Progenitor cell of endocrine pancreas (in vitro differentiated cells): Measurements from ENCODE around the gene FAM8A1. TPM values are rescaled to one million over a fixed set of nuclear protein-coding genes. Genes with fewer than 3 reads are reported as not detected.

Experiments
- DNase-seq: peaks from one replicate; pipeline ENCODE4 v3.0.0; 2021; ENCODE audit warnings: low spot score; ENCODE audit not compliant: unreplicated experiment
- H3K27ac Mint-ChIP-seq: 2 replicates; pipeline ENCODE4 v1.8.0; 2021; ENCODE audit warnings: mild to moderate bottlenecking, moderate library complexity, mixed read lengths
- H3K27me3 Mint-ChIP-seq: 2 replicates; pipeline ENCODE4 v1.8.0; 2021; ENCODE audit warnings: mixed read lengths
- H3K36me3 Mint-ChIP-seq: 2 replicates; pipeline ENCODE4 v1.8.0; 2022; ENCODE audit warnings: mixed read lengths; ENCODE audit not compliant: insufficient read depth
- H3K4me1 Mint-ChIP-seq: 2 replicates; pipeline ENCODE4 v1.8.0; 2021; ENCODE audit warnings: low read depth, mixed read lengths
- H3K4me3 Mint-ChIP-seq: 2 replicates; pipeline ENCODE4 v1.8.0; 2021; ENCODE audit warnings: low read depth, mild to moderate bottlenecking, moderate library complexity, mixed read lengths
- H3K9me3 Mint-ChIP-seq: 2 replicates; pipeline ENCODE4 v1.8.0; 2021; ENCODE audit warnings: low read depth, mixed read lengths
- total RNA-seq: library from RNA; stranded (reverse); gene quantifications from 2 replicates; pipeline ENCODE4 v1.2.1, GENCODE V29; 2021
- TF ChIP-seq, protein P1 (sequence below): fragments of 200-600 bp; sonication (generic); IDR thresholded peaks from one replicate; pipeline ENCODE4 v1.5.0; 2021; ENCODE audit warnings: antibody characterized with exemption, mild to moderate bottlenecking; ENCODE audit not compliant: unreplicated experiment

The FAM8A1 gene
- total RNA-seq, 1 donor from 2014 or later = 19.4 TPM

DNA sequence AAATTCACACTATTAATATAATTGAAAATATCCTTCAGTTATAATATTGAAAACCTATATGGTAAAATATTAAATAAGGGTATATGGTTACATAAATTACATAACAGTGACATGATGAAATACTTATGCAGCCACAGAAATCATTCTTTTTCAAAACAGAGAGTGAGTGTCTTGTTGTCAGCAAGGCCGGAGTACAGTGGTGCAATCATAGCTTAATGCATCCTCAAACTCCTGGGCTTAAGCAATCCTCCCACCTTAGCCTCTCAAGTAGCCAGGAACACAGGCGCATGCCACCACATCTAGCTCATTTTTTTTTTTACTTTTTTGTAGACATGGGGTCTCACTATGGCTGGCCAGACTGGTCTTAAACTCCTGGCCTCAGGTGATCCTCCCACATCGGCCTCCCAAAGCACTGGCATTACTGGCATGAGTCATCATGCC, 40.4 kb downstream of the FAM8A1 start:
- TF ChIP-seq, protein P1, sequence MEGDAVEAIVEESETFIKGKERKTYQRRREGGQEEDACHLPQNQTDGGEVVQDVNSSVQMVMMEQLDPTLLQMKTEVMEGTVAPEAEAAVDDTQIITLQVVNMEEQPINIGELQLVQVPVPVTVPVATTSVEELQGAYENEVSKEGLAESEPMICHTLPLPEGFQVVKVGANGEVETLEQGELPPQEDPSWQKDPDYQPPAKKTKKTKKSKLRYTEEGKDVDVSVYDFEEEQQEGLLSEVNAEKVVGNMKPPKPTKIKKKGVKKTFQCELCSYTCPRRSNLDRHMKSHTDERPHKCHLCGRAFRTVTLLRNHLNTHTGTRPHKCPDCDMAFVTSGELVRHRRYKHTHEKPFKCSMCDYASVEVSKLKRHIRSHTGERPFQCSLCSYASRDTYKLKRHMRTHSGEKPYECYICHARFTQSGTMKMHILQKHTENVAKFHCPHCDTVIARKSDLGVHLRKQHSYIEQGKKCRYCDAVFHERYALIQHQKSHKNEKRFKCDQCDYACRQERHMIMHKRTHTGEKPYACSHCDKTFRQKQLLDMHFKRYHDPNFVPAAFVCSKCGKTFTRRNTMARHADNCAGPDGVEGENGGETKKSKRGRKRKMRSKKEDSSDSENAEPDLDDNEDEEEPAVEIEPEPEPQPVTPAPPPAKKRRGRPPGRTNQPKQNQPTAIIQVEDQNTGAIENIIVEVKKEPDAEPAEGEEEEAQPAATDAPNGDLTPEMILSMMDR = no peak
- DNase-seq = no peak
- H3K27me3 Mint-ChIP-seq = no peaks in the 10 kb centered on the region
- H3K9me3 Mint-ChIP-seq = peaks cover 3% of the 10 kb centered on the region
- H3K27ac Mint-ChIP-seq = no peak overlapping the region
- H3K4me3 Mint-ChIP-seq = no peak overlapping the region
- no peaks in the 10 kb centered on the region for H3K4me1 Mint-ChIP-seq
- H3K36me3 Mint-ChIP-seq = peaks cover 42% of the 10 kb centered on the region

DNA sequence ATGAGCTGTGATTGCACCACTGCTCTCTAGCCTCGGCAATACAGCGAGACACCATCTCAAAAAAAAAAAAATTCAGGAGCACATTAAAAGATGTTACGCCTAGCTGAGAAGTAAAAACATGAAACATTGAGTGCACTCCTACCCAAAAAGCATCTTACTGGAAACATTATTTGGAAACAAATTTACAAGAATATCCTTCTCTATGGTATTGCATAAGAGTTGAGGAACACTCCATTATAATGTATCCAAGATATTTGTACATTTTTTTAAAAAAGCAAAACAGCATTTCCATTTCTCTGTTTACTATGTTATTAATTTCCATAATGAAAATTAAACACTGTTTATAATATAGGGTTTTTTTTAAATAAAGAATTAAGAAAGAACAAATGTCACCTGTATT, 48.6 kb downstream of the FAM8A1 start:
- TF ChIP-seq, protein P1 = no peak
- Mint-ChIP-seq H3K4me1 (peaks cover 11% of the 10 kb centered on the region), H3K27me3 (no peaks in the 10 kb centered on the region), H3K9me3 (no peaks in the 10 kb centered on the region), H3K36me3 (peaks cover 29% of the 10 kb centered on the region), H3K4me3 (no peak overlapping the region), H3K27ac (no peak overlapping the region)
- DNase-seq = no peak

DNA sequence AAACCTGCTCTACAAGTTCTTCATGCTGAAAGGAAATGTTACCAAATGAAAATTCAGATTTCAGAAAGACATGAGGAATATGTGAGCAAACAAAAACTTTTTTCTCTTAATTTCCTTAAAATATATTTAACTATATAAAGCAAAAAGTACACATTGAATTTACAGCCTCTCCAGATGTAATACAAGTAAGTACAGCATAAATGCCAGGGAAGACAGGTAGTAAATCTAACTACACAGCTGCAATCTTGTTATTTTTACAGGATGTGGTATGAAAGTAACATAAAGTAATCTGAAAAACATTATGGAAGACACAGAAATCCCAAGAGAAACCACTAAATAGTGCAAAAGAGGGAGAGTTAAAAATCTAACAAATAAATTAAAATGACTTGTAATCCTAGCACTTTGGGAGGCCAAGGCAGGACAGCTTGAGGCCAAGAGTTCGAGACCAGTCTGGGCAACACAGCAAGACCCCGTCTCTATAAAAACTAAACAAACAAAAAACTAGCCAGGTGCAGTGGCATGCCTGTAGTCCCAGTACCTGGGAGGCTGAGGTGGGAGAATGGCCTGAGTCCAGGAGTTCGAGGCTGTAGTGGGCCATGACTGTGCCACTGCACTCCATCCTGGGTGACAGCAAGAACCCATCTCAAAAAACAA, 50.7 kb downstream of the FAM8A1 start:
- no peak for DNase-seq
- TF ChIP-seq, protein P1 = no peak
- no peaks in the 10 kb centered on the region for H3K9me3 Mint-ChIP-seq
- no peak overlapping the region for H3K4me3 Mint-ChIP-seq
- H3K4me1 Mint-ChIP-seq = peaks cover 11% of the 10 kb centered on the region
- peaks cover 24% of the 10 kb centered on the region for H3K36me3 Mint-ChIP-seq
- H3K27ac Mint-ChIP-seq = no peak overlapping the region
- H3K27me3 Mint-ChIP-seq = no peaks in the 10 kb centered on the region

DNA sequence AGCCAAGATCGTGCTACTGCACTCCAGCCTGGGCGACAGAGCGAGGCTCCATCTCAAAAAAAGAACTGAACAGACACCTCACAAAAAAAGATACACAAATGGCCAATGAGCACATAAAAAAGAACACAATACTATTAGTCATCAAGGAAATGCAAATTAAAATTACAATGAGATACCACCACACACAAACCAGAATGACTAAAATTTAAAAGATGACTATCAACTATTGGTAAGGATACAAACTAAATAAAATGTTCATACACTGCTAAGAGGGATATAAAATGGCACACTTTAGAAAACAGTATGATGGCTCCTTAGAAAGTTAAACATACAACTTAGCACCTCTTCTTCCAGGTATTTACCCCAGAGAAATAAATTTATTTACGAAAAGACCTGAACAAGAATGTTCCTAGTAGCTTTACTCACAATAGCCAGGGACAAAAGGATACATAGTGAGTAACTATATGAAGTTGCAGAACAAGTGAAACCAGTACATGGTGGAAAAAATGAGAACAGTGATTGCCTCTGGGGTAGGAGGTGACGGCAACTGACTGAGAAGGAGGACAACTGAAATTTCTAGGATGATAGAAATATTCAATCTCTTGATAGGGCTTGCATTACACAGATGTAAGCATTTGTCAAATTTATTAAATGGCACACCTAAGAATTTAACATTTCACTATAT, 53.2 kb downstream of the FAM8A1 start:
- DNase-seq = no peak
- peaks cover 11% of the 10 kb centered on the region for H3K4me1 Mint-ChIP-seq
- no peaks in the 10 kb centered on the region for H3K9me3 Mint-ChIP-seq
- peak overlapping the region; percentile 34 for H3K27ac Mint-ChIP-seq
- TF ChIP-seq, protein P1 = no peak
- no peaks in the 10 kb centered on the region for H3K27me3 Mint-ChIP-seq
- H3K4me3 Mint-ChIP-seq = no peak overlapping the region
- H3K36me3 Mint-ChIP-seq = peaks cover 29% of the 10 kb centered on the region

DNA sequence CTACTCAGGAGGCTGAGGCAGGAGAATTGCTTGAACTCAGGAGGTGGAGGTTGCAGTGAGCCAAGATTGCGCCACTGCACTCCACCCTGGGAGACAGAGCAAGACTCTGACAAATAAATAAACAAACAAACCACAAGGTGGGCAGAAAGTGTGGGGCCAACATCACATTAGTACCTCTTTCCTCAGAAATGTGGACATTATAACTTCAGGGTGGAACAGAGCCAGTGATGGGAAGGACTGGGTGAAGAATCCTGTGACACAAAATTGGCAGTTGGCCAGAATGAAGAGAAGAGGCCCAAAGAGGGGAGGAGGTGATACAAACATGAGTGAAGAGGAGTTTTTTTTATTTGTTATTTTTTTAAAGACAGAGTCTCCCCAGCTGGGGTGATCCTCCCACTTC, 56.0 kb downstream of the FAM8A1 start:
- TF ChIP-seq, protein P1 = no peak
- DNase-seq = no peak
- Mint-ChIP-seq H3K4me3 (no peak overlapping the region), H3K9me3 (no peaks in the 10 kb centered on the region), H3K27me3 (no peaks in the 10 kb centered on the region), H3K4me1 (no peaks in the 10 kb centered on the region), H3K27ac (no peak overlapping the region), H3K36me3 (peaks cover 29% of the 10 kb centered on the region)
